ENCODE measurements around the gene TNFRSF9. TPM values are rescaled to one million over a fixed set of nuclear protein-coding genes. Genes with fewer than 3 reads are reported as not detected.

The TNFRSF9 gene
- total RNA-seq, 1 donor from 2014 or later = not detected

DNA sequence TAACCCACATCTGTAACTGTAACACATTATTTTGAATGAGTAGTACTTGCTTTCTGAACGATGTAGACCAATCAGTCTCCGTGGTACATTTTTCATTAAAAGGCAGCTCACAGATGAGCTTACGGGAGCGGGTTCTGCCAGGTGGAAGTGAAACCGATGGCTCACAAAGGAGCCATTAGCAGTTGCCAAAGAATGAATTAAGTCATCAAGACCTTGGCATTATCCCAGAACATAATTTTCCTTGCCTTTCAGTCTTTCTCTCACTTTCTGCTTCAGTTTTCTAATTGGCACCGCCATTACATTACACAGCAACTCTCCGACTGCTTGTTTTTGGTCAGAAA is 54.3 kb downstream of the TNFRSF9 start:
- no peaks in the 10 kb centered on the region for H3K27me3 ChIP-seq
- no peak overlapping the region for H3K27ac ChIP-seq
- intact Hi-C loops (cut with DNase I) = no loop called here
- H3K4me1 ChIP-seq = no peaks in the 10 kb centered on the region
- peak overlapping the region in 1 of 2 donors; percentile 42 for H3K4me3 ChIP-seq
- no peaks in the 10 kb centered on the region for H3K9me3 ChIP-seq
- DNase-seq (ENCODE audit: low spot score in 2 of 2) = no peak
- H3K36me3 ChIP-seq = no peaks in the 10 kb centered on the region
- TF ChIP-seq, protein P1, sequence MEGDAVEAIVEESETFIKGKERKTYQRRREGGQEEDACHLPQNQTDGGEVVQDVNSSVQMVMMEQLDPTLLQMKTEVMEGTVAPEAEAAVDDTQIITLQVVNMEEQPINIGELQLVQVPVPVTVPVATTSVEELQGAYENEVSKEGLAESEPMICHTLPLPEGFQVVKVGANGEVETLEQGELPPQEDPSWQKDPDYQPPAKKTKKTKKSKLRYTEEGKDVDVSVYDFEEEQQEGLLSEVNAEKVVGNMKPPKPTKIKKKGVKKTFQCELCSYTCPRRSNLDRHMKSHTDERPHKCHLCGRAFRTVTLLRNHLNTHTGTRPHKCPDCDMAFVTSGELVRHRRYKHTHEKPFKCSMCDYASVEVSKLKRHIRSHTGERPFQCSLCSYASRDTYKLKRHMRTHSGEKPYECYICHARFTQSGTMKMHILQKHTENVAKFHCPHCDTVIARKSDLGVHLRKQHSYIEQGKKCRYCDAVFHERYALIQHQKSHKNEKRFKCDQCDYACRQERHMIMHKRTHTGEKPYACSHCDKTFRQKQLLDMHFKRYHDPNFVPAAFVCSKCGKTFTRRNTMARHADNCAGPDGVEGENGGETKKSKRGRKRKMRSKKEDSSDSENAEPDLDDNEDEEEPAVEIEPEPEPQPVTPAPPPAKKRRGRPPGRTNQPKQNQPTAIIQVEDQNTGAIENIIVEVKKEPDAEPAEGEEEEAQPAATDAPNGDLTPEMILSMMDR (IDR thresholded peaks at IDR 0.05) = no peak

DNA sequence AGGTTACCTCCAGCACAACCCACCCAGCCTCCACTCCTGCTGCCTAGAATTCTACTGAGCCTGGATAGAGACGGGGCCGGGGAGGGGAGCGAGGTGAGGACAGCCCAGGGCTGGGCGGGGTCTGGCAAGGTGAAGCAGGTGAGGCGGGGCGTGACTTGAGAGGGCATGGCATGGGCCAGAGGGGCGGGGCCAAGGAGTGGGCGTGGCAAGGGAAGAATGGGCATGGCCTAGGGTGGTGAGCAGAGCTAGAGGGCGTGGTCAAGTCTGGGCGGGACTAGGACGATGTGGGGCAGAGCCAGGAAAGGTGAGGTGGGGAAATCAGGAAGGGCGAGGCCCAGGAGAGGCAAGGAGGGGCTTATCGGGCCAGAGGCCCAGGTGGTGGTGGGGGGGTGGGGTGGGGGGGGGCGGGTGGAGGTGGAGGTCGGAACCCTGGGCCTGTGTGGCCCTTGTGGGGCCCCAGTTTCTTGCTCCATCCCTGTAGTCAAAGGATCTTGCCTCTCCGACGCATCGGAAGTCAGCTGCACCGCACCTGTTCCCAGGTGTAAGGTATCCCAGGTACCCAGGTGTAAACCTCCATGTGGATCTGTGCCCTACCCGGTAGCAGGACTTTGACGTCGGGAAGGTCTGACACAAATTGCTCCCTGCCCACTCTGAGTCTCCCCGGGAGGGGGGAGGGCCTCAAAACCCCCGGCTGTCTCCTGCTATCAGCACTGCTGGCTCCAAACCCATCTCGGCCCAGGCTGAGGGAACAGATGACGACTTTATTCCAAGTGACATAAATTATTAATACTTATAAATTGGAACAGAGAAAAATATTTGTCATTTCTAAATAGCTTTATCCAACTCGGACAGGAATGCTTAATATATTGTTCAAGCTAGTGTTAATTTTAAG is 54.9 kb downstream of the TNFRSF9 start:
- intact Hi-C loops (cut with DNase I) = no loop called here
- Histone ChIP-seq H3K4me3 (peak overlapping the region in 1 of 2 donors; percentile 42), H3K36me3 (no peaks in the 10 kb centered on the region), H3K4me1 (no peaks in the 10 kb centered on the region), H3K9me3 (no peaks in the 10 kb centered on the region), H3K27ac (no peak overlapping the region), H3K27me3 (no peaks in the 10 kb centered on the region)
- DNase-seq (ENCODE audit: low spot score in 2 of 2) = no peak
- TF ChIP-seq, protein P1 (IDR thresholded peaks at IDR 0.05) = no peak

DNA sequence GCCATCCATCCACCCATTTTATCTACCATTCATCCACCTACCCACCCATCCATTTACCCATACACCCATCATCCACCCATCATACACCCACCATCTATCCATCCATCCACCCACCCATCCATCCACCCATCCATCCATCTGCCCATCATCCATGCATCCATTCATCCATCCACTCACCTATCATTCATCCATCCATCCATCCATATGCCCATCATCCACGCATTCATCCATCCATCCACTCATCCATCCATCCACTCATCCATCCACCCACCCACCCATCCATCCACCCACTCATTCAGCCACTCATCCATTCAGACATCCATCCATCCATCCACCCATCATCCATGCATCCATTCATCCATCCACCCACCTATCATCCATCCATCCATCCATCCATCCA is 55.9 kb downstream of the TNFRSF9 start:
- Histone ChIP-seq H3K4me1 (no peaks in the 10 kb centered on the region), H3K27ac (no peak overlapping the region), H3K9me3 (no peaks in the 10 kb centered on the region), H3K36me3 (no peaks in the 10 kb centered on the region), H3K27me3 (no peaks in the 10 kb centered on the region), H3K4me3 (no peak overlapping the region)
- intact Hi-C loops (cut with DNase I) = no loop called here
- TF ChIP-seq, protein P1 (IDR thresholded peaks at IDR 0.05) = no peak
- no peak for DNase-seq (ENCODE audit: low spot score in 2 of 2)

DNA sequence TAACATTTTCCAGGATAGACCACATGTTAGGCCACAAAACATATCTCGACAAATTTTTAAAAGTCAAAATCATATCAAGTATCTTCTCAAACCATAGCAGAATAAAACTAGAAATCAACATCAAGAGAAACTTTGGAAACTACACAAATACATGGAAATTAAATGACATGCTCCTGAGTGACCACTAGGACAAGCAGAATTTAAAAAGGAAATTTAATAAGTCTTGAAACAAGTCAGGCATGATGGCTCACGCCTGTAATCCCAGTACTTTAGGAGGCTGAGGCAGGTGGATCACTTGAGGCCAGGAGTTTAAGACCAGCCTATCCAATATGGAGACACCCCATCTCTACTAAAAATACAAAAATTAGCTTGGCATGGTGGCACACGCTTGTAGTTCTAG is 61.4 kb downstream of the TNFRSF9 start:
- no peak overlapping the region for H3K4me3 ChIP-seq
- intact Hi-C loops (cut with DNase I) = no loop called here
- H3K27me3 ChIP-seq = no peaks in the 10 kb centered on the region
- no peaks in the 10 kb centered on the region for H3K4me1 ChIP-seq
- DNase-seq (ENCODE audit: low spot score in 2 of 2) = no peak
- H3K36me3 ChIP-seq = no peaks in the 10 kb centered on the region
- no peak overlapping the region for H3K27ac ChIP-seq
- TF ChIP-seq, protein P1 (IDR thresholded peaks at IDR 0.05) = no peak
- peaks cover 0 to 8% of the 10 kb centered on the region in 2 donors for H3K9me3 ChIP-seq

DNA sequence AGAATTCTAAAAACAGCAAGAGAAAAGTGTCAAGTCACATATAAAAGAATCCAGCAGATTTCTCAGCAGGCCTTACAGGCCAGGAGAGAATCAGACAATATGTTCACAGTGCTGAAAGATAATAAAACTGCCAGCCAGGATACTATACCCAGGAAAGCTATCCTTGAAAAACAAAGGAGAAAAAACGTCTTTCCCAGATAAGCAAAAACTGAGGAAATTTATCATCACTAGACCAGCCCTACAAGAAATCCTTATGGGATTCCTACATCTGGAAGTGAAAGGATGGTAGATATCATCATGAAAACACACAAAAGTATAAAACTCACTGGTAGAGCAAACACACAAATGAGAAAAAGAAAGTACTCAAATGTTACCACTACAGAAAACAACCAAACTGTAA is 62.6 kb downstream of the TNFRSF9 start:
- H3K36me3 ChIP-seq = no peaks in the 10 kb centered on the region
- intact Hi-C loops (cut with DNase I) = no loop called here
- TF ChIP-seq, protein P1 (IDR thresholded peaks at IDR 0.05) = no peak
- peaks cover 0 to 8% of the 10 kb centered on the region in 2 donors for H3K9me3 ChIP-seq
- no peak overlapping the region for H3K4me3 ChIP-seq
- H3K27ac ChIP-seq = no peak overlapping the region
- no peaks in the 10 kb centered on the region for H3K4me1 ChIP-seq
- DNase-seq (ENCODE audit: low spot score in 2 of 2) = no peak
- no peaks in the 10 kb centered on the region for H3K27me3 ChIP-seq
